ENCODE data around the gene LMNB1. TPM values are rescaled to one million over a fixed set of nuclear protein-coding genes. Genes with fewer than 3 reads are reported as not detected.

LMNB1 gene
- total and polyA plus RNA-seq, 2 experiments from 2014 or later, result 20.1 to 269 TPM

- H3F3A ChIP-seq (replicated peaks; ENCODE audit: low read depth), result peaks cover 15% of the 10 kb centered on the region
- TF ChIP-seq, protein P1, sequence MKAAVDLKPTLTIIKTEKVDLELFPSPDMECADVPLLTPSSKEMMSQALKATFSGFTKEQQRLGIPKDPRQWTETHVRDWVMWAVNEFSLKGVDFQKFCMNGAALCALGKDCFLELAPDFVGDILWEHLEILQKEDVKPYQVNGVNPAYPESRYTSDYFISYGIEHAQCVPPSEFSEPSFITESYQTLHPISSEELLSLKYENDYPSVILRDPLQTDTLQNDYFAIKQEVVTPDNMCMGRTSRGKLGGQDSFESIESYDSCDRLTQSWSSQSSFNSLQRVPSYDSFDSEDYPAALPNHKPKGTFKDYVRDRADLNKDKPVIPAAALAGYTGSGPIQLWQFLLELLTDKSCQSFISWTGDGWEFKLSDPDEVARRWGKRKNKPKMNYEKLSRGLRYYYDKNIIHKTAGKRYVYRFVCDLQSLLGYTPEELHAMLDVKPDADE (IDR thresholded peaks at IDR 0.05), result no peak
- peak; percentile 79 for TF ChIP-seq CREB1 (CRISPR knock-in tag; IDR thresholded peaks at IDR 0.05; ENCODE audit: low read depth)
- no peak for TF ChIP-seq NANOG (IDR thresholded peaks at IDR 0.05; ENCODE audit: borderline replicate concordance)
- peak; percentile 78 for TF ChIP-seq POLR2AphosphoS5 (IDR thresholded peaks at IDR 0.05; ENCODE audit: low read depth)
- no peak for TF ChIP-seq EZH2phosphoT487 (IDR thresholded peaks at IDR 0.05; ENCODE audit: unreplicated experiment)
- TF ChIP-seq EZH2 (IDR thresholded peaks at IDR 0.05; ENCODE audit: low read depth, unreplicated experiment), result no peak
- Mint-ChIP-seq H3K9me3 (no peaks in the 10 kb centered on the region), H3K4me3 (peak overlapping the region; percentile 91), H3K36me3 (ENCODE audit: low read depth) (peaks cover 35% of the 10 kb centered on the region), H3K4me1 (peaks cover 23% of the 10 kb centered on the region), H3K27ac (peak overlapping the region; percentile 98), H3K27me3 (ENCODE audit: insufficient read depth, low read depth, poor library complexity) (peaks cover 23% of the 10 kb centered on the region)
- H3K4me3 ChIP-seq, result peak overlapping the region; percentile 97
- peaks cover 59% of the 10 kb centered on the region for H3K79me2 ChIP-seq (replicated peaks; ENCODE audit: insufficient read depth)
- H3K9me2 ChIP-seq (ENCODE audit: insufficient read depth), result no peaks in the 10 kb centered on the region
- H3K4me1 ChIP-seq (ENCODE audit: insufficient read depth), result peaks cover 18% of the 10 kb centered on the region
- H3K27me3 ChIP-seq (ENCODE audit: insufficient read depth), result no peaks in the 10 kb centered on the region
- H3K27ac ChIP-seq (ENCODE audit: low read depth), result peak overlapping the region; percentile 99
- H3K4me2 ChIP-seq, result peak overlapping the region; percentile 94
- H2AFZ ChIP-seq, result no peak overlapping the region
- peaks cover 36% of the 10 kb centered on the region for H4K20me1 ChIP-seq (replicated peaks; ENCODE audit: insufficient read depth)
- peaks cover 8% of the 10 kb centered on the region; the same call in 1 of the 2 replicates for H3K36me3 ChIP-seq (ENCODE audit: insufficient read depth)
- ATAC-seq (peak; percentile 73), DNase-seq (ENCODE audit: low spot score) (peak; percentile 97)
Measured at GRCh38 chr5:126777975-126778674, 1.2 kb downstream of the LMNB1 start.

DNA sequence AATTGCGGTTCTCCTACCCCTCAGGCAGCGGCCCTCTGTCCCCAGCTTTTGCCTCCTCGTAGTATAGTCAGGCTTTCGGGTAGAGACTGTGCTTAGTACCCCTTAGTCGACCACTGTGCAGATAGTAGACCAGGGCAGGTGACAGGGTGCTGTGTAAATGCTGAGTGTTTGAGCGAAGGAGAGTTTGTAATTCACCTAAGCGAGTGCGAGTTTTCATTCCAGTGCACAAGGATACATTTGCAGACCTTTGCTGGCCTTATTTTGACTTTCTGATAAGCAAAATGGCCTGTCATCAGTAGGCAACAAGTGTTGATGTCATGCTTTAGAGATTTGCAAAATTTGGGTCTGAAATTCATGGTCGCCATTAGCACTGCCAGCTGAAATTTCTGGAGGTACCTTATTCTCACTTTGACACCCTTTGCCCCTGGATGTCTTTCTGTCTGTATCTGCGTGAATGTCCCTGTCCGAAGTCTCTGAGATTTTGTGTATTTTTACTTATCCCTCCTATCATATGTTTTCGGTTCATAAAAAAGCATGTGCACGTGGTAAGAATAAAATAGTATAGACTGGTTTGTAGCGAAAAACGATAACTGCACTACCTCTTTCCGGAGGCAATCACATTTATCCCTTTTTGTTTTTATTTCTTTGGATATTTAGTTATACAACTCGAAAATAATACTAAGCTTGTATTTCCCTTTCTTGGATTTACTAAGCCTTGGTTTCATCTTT, 1.9 kb downstream of the LMNB1 start:
- Histone ChIP-seq H3K79me2 (replicated peaks; ENCODE audit: insufficient read depth) (peaks cover 66% of the 10 kb centered on the region), H3K4me1 (ENCODE audit: insufficient read depth) (peaks cover 18% of the 10 kb centered on the region), H3K27me3 (ENCODE audit: insufficient read depth) (no peaks in the 10 kb centered on the region), H3K4me3 (peak overlapping the region; percentile 97), H3K9me2 (ENCODE audit: insufficient read depth) (no peaks in the 10 kb centered on the region), H3K36me3 (ENCODE audit: insufficient read depth) (peaks cover 8% of the 10 kb centered on the region; the same call in 1 of the 2 replicates), H4K20me1 (replicated peaks; ENCODE audit: insufficient read depth) (peaks cover 42% of the 10 kb centered on the region), H2AFZ (no peak overlapping the region), H3K27ac (ENCODE audit: low read depth) (peak overlapping the region; percentile 99), H3K4me2 (peak overlapping the region; percentile 94), H3F3A (replicated peaks; ENCODE audit: low read depth) (peaks cover 15% of the 10 kb centered on the region)
- no peak for DNase-seq (ENCODE audit: low spot score)
- Mint-ChIP-seq H3K27ac (peak overlapping the region; percentile 98), H3K36me3 (ENCODE audit: low read depth) (peaks cover 40% of the 10 kb centered on the region), H3K4me3 (peak overlapping the region; percentile 91), H3K9me3 (no peaks in the 10 kb centered on the region), H3K4me1 (peaks cover 27% of the 10 kb centered on the region), H3K27me3 (ENCODE audit: insufficient read depth, low read depth, poor library complexity) (peaks cover 19% of the 10 kb centered on the region)
- ATAC-seq, result peak; percentile 2
- TF ChIP-seq, protein P2, sequence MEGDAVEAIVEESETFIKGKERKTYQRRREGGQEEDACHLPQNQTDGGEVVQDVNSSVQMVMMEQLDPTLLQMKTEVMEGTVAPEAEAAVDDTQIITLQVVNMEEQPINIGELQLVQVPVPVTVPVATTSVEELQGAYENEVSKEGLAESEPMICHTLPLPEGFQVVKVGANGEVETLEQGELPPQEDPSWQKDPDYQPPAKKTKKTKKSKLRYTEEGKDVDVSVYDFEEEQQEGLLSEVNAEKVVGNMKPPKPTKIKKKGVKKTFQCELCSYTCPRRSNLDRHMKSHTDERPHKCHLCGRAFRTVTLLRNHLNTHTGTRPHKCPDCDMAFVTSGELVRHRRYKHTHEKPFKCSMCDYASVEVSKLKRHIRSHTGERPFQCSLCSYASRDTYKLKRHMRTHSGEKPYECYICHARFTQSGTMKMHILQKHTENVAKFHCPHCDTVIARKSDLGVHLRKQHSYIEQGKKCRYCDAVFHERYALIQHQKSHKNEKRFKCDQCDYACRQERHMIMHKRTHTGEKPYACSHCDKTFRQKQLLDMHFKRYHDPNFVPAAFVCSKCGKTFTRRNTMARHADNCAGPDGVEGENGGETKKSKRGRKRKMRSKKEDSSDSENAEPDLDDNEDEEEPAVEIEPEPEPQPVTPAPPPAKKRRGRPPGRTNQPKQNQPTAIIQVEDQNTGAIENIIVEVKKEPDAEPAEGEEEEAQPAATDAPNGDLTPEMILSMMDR (conservative IDR thresholded peaks at IDR 0.05; ENCODE audit: low read depth in 2 of 2), result no peak
- TF ChIP-seq EZH2 (IDR thresholded peaks at IDR 0.05; ENCODE audit: low read depth, unreplicated experiment), result no peak

Measured in GM23338 (cell line).